GM21447 (cell line): ENCODE data around the gene C1orf53.
"Not testable (repeated sequence)": the region's sequence is repeated elsewhere in the genome, so short reads cannot be mapped to it uniquely, and the experiment has no call there.

Experiments
- ATAC-seq: cut with Tn5 transposase; IDR thresholded peaks from one replicate; pipeline ENCODE4 v1.9.1; 2021; ENCODE audit not compliant: unreplicated experiment

The C1orf53 gene

GRCh38 chr1:197920414-197921117, 18.1 kb downstream of the C1orf53 start:
- ATAC-seq, result no peak

- ATAC-seq, result no peak
Observed at GRCh38 chr1:197921235-197922069, 19.0 kb downstream of the C1orf53 start.

- no peak for ATAC-seq
Observed at GRCh38 chr1:197922070-197922390, 19.6 kb downstream of the C1orf53 start.

DNA sequence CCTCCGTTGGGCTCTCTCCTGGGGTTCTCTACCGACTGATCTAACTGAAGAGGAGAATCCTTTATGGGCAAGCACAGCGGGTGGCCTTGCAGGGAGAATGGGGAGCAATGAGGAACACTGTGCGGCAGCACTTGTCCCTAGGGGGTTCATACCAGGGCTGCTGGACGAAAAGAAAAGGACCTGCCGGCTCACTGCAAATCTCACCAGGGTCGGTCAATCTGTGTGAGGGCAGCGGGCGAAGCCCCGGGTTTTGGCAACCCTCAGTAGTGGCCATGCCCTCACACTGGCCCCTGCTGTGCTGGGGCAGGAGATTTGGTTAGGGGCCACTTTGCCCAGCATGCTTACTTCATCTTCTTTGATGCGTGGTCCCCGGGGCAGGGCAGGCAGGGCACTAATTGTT, 20.6 kb downstream of the C1orf53 start:
- ATAC-seq, result no peak

GRCh38 chr1:197924516-197925123, 22.2 kb downstream of the C1orf53 start:
- no peak for ATAC-seq

- no peak for ATAC-seq
Observed at GRCh38 chr1:197927908-197928665, 25.7 kb downstream of the C1orf53 start.

DNA sequence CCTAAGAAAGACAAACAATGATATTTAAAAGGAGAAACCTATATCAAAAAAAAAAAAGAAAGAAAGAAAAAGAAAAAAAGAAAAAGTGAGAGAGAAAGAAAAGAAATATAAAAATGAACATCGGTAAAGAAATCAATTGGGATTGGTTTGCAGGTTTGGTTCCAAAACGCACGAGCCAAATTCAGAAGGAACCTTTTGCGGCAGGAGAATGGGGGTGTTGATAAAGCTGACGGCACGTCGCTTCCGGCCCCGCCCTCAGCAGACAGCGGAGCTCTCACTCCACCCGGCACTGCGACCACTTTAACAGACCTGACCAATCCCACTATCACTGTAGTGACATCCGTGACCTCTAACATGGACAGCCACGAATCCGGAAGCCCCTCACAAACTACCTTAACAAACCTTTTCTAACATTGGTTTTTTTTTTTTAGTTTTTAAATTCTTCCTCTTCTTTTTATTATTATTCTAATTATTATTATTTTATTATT, 26.5 kb downstream of the C1orf53 start:
- no peak for ATAC-seq

- ATAC-seq, result no peak
Observed at GRCh38 chr1:197933016-197933415, 30.6 kb downstream of the C1orf53 start.

- ATAC-seq, result no peak
Observed at GRCh38 chr1:197933647-197934046, 31.2 kb downstream of the C1orf53 start.

- ATAC-seq, result no peak
Observed at GRCh38 chr1:197937381-197937780, 35.0 kb downstream of the C1orf53 start.

- no peak for ATAC-seq
Observed at GRCh38 chr1:197937892-197938291, 35.5 kb downstream of the C1orf53 start.

DNA sequence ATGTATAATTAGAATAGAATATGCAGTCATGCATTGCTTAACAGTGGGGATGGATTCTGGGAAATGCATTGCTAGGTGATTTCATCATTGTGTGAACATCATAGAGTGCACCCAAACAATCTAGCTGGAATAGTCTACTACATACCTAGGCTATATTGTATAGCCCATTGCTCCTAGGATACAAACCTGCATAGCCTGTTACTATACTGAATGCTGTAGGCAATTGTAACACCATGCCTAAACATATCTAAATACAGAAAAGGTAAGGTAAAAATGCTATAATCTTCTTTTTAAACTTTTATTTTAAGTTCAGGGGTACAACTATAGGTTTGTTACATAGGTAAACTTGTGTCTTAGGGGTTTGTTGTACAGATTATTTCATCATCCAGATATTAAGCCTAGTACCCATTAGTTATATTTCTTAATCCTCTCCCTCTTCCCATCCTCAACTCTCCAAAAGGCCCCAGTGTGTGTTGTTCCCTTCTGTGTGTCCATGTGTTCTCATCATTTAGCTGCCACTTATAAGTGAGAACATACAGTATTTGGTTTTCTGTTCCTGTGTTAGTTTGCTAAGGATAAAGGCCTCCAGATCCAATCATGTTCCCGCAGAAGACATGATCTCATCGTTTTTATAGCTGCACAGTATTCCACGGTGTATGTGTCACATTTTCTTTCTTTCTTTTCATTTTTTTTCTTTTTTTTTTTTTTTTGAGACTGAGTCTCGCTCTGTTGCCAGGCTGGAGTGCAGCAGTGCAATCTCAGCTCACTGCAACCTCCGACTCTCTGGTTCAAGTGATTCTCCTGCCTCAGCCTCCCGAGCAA, 36.9 kb downstream of the C1orf53 start:
- ATAC-seq, result not testable (repeated sequence)

- no peak for ATAC-seq
Observed at GRCh38 chr1:197942042-197942441, 39.6 kb downstream of the C1orf53 start.

DNA sequence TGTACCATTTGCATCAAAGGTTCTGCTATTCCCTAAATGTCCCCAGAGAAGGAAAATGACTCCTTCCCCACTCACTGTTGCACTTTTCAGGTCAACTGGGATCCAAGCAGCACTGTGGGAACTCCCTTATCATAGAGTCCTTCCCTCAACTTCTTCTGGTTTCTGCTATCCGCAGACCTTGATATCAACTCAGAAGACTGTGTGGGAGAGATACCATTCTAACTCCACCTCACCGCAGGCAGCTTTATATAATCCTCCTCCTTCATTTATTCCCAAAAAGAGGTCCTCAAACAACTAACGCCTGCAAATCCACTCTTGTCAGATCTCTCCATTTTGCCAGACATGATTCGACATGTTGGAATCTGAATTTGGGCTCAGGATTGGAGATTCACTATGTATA, 42.1 kb downstream of the C1orf53 start:
- no peak for ATAC-seq

GRCh38 chr1:197948926-197949899, 46.8 kb downstream of the C1orf53 start:
- ATAC-seq, result no peak

DNA sequence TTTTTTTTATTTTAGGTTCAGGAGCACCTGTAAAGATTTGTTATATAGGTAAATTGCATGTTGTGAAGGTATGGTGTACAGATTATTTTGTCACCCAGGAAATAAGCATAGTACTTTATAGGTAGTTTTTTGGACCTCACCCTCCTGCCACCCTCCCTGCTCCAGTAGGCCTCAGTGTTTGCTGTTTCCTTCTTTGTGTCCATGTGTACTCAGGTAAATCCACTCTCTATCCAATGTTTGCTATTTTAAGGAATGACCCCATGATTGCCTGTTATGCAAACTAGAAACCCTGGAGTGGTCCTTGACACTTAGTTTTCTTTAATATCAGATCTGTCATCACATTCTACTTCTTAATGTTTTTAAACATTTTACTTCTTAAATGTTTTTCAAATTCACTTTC, 48.7 kb downstream of the C1orf53 start:
- no peak for ATAC-seq

DNA sequence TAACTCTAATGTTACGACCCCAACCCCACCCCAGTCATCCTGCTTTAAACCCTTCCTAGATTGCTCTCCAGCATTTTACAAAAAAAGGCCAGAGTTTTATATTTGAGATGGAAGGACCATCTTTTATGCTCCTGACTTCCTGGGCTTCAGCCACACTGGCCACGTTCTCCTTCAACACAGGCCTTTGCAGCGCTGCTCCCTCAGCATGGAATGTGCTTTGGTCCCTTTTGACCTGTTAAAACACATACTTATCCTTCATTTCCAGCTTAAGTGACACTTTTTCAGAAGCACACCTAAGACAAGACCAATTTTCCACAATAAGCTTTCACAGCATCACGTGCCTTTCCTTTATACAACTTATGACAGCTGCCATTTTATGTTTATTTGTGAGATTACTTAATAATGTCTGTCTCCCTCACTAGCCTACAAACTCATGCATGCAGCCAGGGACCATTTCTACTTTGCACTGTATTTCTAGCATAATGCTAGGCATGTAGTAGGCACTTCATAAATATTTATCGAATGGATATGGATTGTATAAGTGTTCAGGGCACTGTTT, 49.3 kb downstream of the C1orf53 start:
- ATAC-seq, result no peak

DNA sequence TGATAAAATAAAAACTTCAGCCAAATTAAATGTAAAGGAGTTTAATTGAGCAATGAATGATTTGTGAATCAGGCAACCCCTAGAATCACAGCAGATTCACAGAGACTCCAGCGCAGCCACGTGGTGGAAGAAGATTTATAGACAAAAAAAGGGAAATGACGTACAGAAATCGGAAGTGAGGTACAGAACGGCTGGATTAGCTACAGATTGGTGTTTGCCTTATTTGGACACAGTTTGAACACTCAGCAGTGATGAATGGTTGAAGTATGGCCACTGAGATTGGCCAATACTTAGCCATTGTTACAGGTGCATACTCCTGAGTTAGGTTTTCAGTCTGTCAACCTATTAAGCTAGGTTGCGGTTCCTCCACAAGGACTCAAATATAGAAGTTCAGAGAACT, 51.0 kb downstream of the C1orf53 start:
- ATAC-seq, result not testable (repeated sequence)
